OCI-LY3 (cell line): Measurements from ENCODE around the gene ZNF618.

Experiments used
- H2AFZ ChIP-seq: fragments of 200-600, 300-600 bp; shearing (Covaris generic); 2 replicates; pipeline ENCODE4 v1.6.0; 2014; ENCODE audit warnings: antibody characterized with exemption, low read depth, low read length
- H3K27ac ChIP-seq: fragments of 200-600, 300-600 bp; sonication (generic); 2 replicates; pipeline ENCODE4 v1.5.1; 2014; ENCODE audit warnings: mild to moderate bottlenecking, low read length, moderate library complexity, mixed read lengths
- H3K27me3 ChIP-seq: fragments of 200-600, 300-600 bp; sonication (generic); 2 replicates; pipeline ENCODE4 v1.6.1; 2014; ENCODE audit warnings: low read depth, low read length, mixed read lengths
- H3K36me3 ChIP-seq: fragments of 200-600, 300-600 bp; sonication (generic); replicated peaks from 2 replicates; pipeline ENCODE3; 2014; ENCODE audit warnings: low read depth, low read length, mixed read lengths
- H3K4me1 ChIP-seq: fragments of 300-600, 200-600 bp; sonication (generic); 2 replicates; pipeline ENCODE4 v1.6.1; 2014; ENCODE audit warnings: low read length, mixed read lengths
- H3K4me2 ChIP-seq: fragments of 200-600, 300-600 bp; sonication (generic); 2 replicates; pipeline ENCODE4 v1.6.1; 2014; ENCODE audit warnings: low read length, mixed read lengths
- H3K4me3 ChIP-seq: fragments of 300-600, 200-600 bp; sonication (generic); 2 replicates; pipeline ENCODE4 v1.5.1; 2014; ENCODE audit warnings: antibody characterized with exemption, mild to moderate bottlenecking, low read length, moderate library complexity
- H3K79me2 ChIP-seq: fragments of 300-600, 200-600 bp; shearing (Covaris generic); 2 replicates; pipeline ENCODE4 v1.6.1; 2014; ENCODE audit warnings: mild to moderate bottlenecking, low read length, mixed read lengths
- H3K9ac ChIP-seq: fragments of 300-600, 200-600 bp; shearing (Covaris generic); 2 replicates; pipeline ENCODE4 v1.6.0; 2014; ENCODE audit warnings: mild to moderate bottlenecking, low read length, moderate library complexity
- H3K9me3 ChIP-seq: fragments of 200-600, 300-600 bp; shearing (Covaris generic); 2 replicates; pipeline ENCODE4 v1.6.1; 2014; ENCODE audit warnings: low read length, mixed read lengths; ENCODE audit not compliant: insufficient read depth
- H4K20me1 ChIP-seq: fragments of 200-600, 300-600 bp; sonication (generic); 2 replicates; pipeline ENCODE4 v1.6.1; 2016; ENCODE audit warnings: low read length, mixed read lengths; ENCODE audit not compliant: insufficient read depth
- CTCF ChIP-seq: fragments of 200-600, 300-600 bp; sonication (generic); IDR thresholded peaks from 2 replicates; pipeline ENCODE4 v1.5.1; 2014; ENCODE audit warnings: antibody characterized with exemption, low read length, low read depth
- EZH2phosphoT487 ChIP-seq: fragments of 200-600 bp; shearing (Covaris generic); IDR thresholded peaks from 2 replicates; pipeline ENCODE4 v1.6.1; 2018; ENCODE audit warnings: antibody characterized with exemption, mixed run types, low read depth

The ZNF618 gene

GRCh38 chr9:114077162-114077837, 201.2 kb downstream of the ZNF618 start:
- Histone ChIP-seq H3K27ac (no peak overlapping the region), H3K4me3 (no peak overlapping the region), H3K9ac (no peak overlapping the region), H3K4me1 (no peaks in the 10 kb centered on the region), H3K79me2 (no peaks in the 10 kb centered on the region), H3K27me3 (peaks cover 24% of the 10 kb centered on the region), H2AFZ (no peak overlapping the region), H3K4me2 (no peak overlapping the region), H4K20me1 (no peaks in the 10 kb centered on the region), H3K36me3 (no peaks in the 10 kb centered on the region), H3K9me3 (no peaks in the 10 kb centered on the region)
- TF ChIP-seq EZH2phosphoT487: no peak
- TF ChIP-seq CTCF: no peak

- TF ChIP-seq CTCF: no peak
- Histone ChIP-seq H3K9me3 (no peaks in the 10 kb centered on the region), H3K36me3 (no peaks in the 10 kb centered on the region), H3K4me2 (no peak within 1 kb of the TSS), H3K27me3 (peaks cover 24% of the 10 kb centered on the region), H4K20me1 (no peaks in the 10 kb centered on the region), H2AFZ (no peak within 1 kb of the TSS), H3K4me3 (no peak within 1 kb of the TSS), H3K4me1 (no peaks in the 10 kb centered on the region), H3K9ac (no peak within 1 kb of the TSS), H3K79me2 (no peaks in the 10 kb centered on the region), H3K27ac (no peak within 1 kb of the TSS)
Measured at GRCh38 chr9:114078021-114078780, 202.1 kb downstream of the ZNF618 start, which contains the start of gene AMBP. TSS of gene AMBP (minus strand) at chr9:114078300. CDS start at chr9:114078209, 91 bp downstream.

- H3K4me2 ChIP-seq: no peak overlapping the region
- no peak for TF ChIP-seq CTCF
- TF ChIP-seq EZH2phosphoT487: no peak
- no peaks in the 10 kb centered on the region for H3K4me1 ChIP-seq
- H3K27me3 ChIP-seq: peaks cover 22% of the 10 kb centered on the region
- no peaks in the 10 kb centered on the region for H4K20me1 ChIP-seq
- H3K27ac ChIP-seq: no peak overlapping the region
- no peak overlapping the region for H3K9ac ChIP-seq
- no peak overlapping the region for H2AFZ ChIP-seq
- no peaks in the 10 kb centered on the region for H3K79me2 ChIP-seq
- H3K9me3 ChIP-seq: no peaks in the 10 kb centered on the region
- no peak overlapping the region for H3K4me3 ChIP-seq
- no peaks in the 10 kb centered on the region for H3K36me3 ChIP-seq
Measured at GRCh38 chr9:114078781-114079156, 202.7 kb downstream of the ZNF618 start.

GRCh38 chr9:114080195-114080772, 204.2 kb downstream of the ZNF618 start:
- no peak overlapping the region for H3K4me2 ChIP-seq
- H3K9me3 ChIP-seq: no peaks in the 10 kb centered on the region

More at GRCh38 chr9:114080195-114080772, 204.2 kb downstream of the ZNF618 start:
- no peak for TF ChIP-seq CTCF
- TF ChIP-seq EZH2phosphoT487: no peak
- peaks cover 7% of the 10 kb centered on the region for H3K27me3 ChIP-seq
- no peak overlapping the region for H2AFZ ChIP-seq
- no peaks in the 10 kb centered on the region for H3K4me1 ChIP-seq
- no peak overlapping the region for H3K4me3 ChIP-seq
- no peaks in the 10 kb centered on the region for H3K36me3 ChIP-seq
- H3K9ac ChIP-seq: no peak overlapping the region
- H3K79me2 ChIP-seq: no peaks in the 10 kb centered on the region
- no peaks in the 10 kb centered on the region for H4K20me1 ChIP-seq
- H3K27ac ChIP-seq: no peak overlapping the region
